Smooth muscle cell (in vitro differentiated cells): ENCODE results near the gene PAM. TPM values are rescaled to one million over a fixed set of nuclear protein-coding genes. Genes with fewer than 3 reads are reported as not detected.
"Not testable (repeated sequence)": the region's sequence is repeated elsewhere in the genome, so short reads cannot be mapped to it uniquely, and the experiment has no call there.

Experiments
- DNase-seq: peaks from one replicate; lab custom pipeline; 2025; ENCODE audit not compliant: unreplicated experiment; lab: John Stamatoyannopoulos, UW
- H2AFZ ChIP-seq: fragments of 200-600 bp; sonication (generic); 2 replicates; pipeline ENCODE4 v1.6.0; 2016; ENCODE audit warnings: antibody characterized with exemption, low read depth, mild to moderate bottlenecking
- H3F3A ChIP-seq: fragments of 200-600 bp; sonication (generic); 2 replicates; pipeline ENCODE4 v1.6.0; 2017; ENCODE audit warnings: antibody characterized with exemption, low read depth
- H3K27ac ChIP-seq: fragments of 200-600 bp; sonication (generic); 2 replicates; pipeline ENCODE4 v1.5.1; 2016; ENCODE audit warnings: low read depth, mild to moderate bottlenecking
- H3K27me3 ChIP-seq: fragments of 200-600 bp; sonication (generic); 2 replicates; pipeline ENCODE4 v1.6.1; 2016; ENCODE audit warnings: low read depth, mild to moderate bottlenecking
- H3K36me3 ChIP-seq: fragments of 200-600 bp; sonication (generic); 2 replicates; pipeline ENCODE4 v1.5.1; 2016; ENCODE audit warnings: low read depth
- H3K4me1 ChIP-seq: fragments of 200-600 bp; sonication (generic); 2 replicates; pipeline ENCODE4 v1.5.1; 2016; ENCODE audit warnings: low read depth
- H3K4me2 ChIP-seq: fragments of 200-600 bp; sonication (generic); 2 replicates; pipeline ENCODE4 v1.6.0; 2016; ENCODE audit warnings: mild to moderate bottlenecking
- H3K4me3 ChIP-seq: fragments of 200-600 bp; sonication (generic); 2 replicates; pipeline ENCODE4 v1.5.1; 2016; ENCODE audit warnings: mild to moderate bottlenecking
- H3K79me2 ChIP-seq: fragments of 200-600 bp; sonication (generic); 2 replicates; pipeline ENCODE4 v1.6.0; 2016; ENCODE audit warnings: low read depth, mild to moderate bottlenecking
- H3K9ac ChIP-seq: fragments of 200-600 bp; sonication (generic); 2 replicates; pipeline ENCODE4 v1.6.0; 2016; ENCODE audit warnings: low read depth
- H3K9me3 ChIP-seq: fragments of 200-600 bp; sonication (generic); replicated peaks from 2 replicates; pipeline ENCODE4 v1.5.1; 2016; ENCODE audit warnings: low read depth
- H4K20me1 ChIP-seq: fragments of 200-600 bp; sonication (generic); 2 replicates; pipeline ENCODE4 v1.6.0; 2016; ENCODE audit warnings: low read depth
- WGBS: methylation state at CpG from one replicate; pipeline ENCODE4 v1.1.7; 2016; ENCODE audit warnings: low lambda C conversion rate; 5-methylcytosine and 5-hydroxymethylcytosine counted together
- polyA plus RNA-seq: library from polyadenylated mRNA; unstranded; fragments of >200 nt; fragmentation: Nextera tagmentation; extraction: Ambion mirVana; gene quantifications from 2 replicates; pipeline ENCODE4 v1.2.1, GENCODE V29; 2016
- total RNA-seq: library from RNA; depleted of rRNA; stranded (reverse); fragments of >200 nt; gene quantifications from 2 replicates; pipeline ENCODE4 v1.2.3, GENCODE V29; 2014
- TF ChIP-seq, protein P1 (sequence below): fragments of 200-600 bp; sonication (generic); IDR thresholded peaks from 2 replicates; pipeline ENCODE4 v1.5.1; 2017; ENCODE audit warnings: borderline replicate concordance, mild to moderate bottlenecking, antibody characterized with exemption; ENCODE audit not compliant: insufficient read depth, poor library complexity, severe bottlenecking

The PAM gene
- total and polyA plus RNA-seq, 2 experiments from 2014 or later: 117 to 155 TPM

DNA sequence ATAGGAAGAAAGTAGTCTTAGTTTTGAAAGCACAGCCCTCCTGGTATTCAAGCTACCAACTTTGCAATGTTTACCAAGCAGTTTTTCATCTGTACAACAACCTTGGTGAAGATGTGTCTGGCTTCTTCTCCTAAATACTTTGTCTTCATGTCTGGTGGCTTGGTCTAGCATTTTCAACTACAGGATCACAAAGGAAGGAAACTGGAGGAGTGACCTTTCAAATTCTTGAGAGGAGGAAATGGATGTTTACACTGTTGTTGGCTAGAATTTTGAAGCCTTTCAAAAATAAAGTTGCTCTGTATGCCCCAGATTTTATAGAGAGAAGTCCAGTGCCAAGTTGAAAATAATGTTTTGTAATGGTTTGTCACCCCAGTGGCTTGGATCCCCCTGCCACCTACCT is 16.3 kb downstream of the PAM start:
- H3K27ac ChIP-seq: no peak overlapping the region
- no peak overlapping the region for H3K9ac ChIP-seq
- H3K27me3 ChIP-seq: no peaks in the 10 kb centered on the region
- H3K36me3 ChIP-seq: no peaks in the 10 kb centered on the region
- no peak overlapping the region for H3K4me3 ChIP-seq
- H3F3A ChIP-seq: no peaks in the 10 kb centered on the region
- TF ChIP-seq, protein P1, sequence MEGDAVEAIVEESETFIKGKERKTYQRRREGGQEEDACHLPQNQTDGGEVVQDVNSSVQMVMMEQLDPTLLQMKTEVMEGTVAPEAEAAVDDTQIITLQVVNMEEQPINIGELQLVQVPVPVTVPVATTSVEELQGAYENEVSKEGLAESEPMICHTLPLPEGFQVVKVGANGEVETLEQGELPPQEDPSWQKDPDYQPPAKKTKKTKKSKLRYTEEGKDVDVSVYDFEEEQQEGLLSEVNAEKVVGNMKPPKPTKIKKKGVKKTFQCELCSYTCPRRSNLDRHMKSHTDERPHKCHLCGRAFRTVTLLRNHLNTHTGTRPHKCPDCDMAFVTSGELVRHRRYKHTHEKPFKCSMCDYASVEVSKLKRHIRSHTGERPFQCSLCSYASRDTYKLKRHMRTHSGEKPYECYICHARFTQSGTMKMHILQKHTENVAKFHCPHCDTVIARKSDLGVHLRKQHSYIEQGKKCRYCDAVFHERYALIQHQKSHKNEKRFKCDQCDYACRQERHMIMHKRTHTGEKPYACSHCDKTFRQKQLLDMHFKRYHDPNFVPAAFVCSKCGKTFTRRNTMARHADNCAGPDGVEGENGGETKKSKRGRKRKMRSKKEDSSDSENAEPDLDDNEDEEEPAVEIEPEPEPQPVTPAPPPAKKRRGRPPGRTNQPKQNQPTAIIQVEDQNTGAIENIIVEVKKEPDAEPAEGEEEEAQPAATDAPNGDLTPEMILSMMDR: no peak
- peaks cover 18% of the 10 kb centered on the region for H3K4me1 ChIP-seq
- H2AFZ ChIP-seq: no peak overlapping the region
- H4K20me1 ChIP-seq: peaks cover 55% of the 10 kb centered on the region
- no peaks in the 10 kb centered on the region for H3K9me3 ChIP-seq
- DNase-seq: no peak
- H3K4me2 ChIP-seq: no peak overlapping the region
- peaks cover 55% of the 10 kb centered on the region for H3K79me2 ChIP-seq

DNA sequence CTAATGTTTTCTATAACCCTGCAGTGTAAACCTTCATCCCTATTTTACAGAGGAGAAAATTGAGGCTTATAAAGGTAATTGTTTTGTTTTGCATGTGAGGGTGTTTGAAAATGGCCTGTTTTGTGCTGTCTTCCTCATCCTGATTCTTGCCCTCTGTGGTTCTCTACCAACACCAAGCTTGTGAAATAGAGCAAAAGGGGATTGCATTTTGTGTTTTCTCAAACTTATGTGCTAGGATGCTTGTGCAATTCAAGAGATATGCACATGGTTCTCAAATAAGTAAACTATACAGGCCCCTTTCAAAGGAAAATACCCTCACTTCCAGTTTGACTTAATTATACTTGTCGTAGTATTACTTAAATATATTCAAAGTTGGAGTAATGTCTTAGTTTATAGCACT is 17.2 kb downstream of the PAM start:
- H3K4me2 ChIP-seq: no peak overlapping the region
- no peaks in the 10 kb centered on the region for H3K9me3 ChIP-seq
- 95% methylated on average over 1 of the region's 1 CpG for WGBS
- no peak overlapping the region for H3K27ac ChIP-seq
- DNase-seq: no peak
- peaks cover 10% of the 10 kb centered on the region for H3K4me1 ChIP-seq
- H3K79me2 ChIP-seq: peaks cover 60% of the 10 kb centered on the region
- no peak overlapping the region for H3K4me3 ChIP-seq
- H3K9ac ChIP-seq: no peak overlapping the region
- H3K27me3 ChIP-seq: no peaks in the 10 kb centered on the region
- TF ChIP-seq, protein P1: no peak
- H3F3A ChIP-seq: no peaks in the 10 kb centered on the region
- no peak overlapping the region for H2AFZ ChIP-seq
- peaks cover 62% of the 10 kb centered on the region for H4K20me1 ChIP-seq
- no peaks in the 10 kb centered on the region for H3K36me3 ChIP-seq

DNA sequence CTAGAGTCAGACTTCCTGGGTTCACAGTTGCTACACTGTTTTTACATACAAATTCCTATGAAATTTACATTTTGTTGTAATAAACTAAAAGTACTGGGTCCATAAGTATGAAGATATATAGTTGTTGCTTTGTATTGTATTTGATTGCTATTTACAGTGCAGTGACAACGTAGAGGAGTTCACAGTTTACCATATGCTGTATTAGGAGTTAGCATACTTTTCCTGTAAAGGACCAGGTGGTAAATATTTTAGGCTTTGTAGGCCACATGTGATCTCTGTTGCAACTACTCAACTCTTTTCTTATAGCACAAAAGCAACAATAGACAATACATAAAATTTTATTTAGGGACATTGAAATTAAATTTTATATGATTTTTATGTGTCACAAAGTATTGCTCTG is 18.0 kb downstream of the PAM start:
- Histone ChIP-seq H3K27me3 (no peaks in the 10 kb centered on the region), H3K36me3 (no peaks in the 10 kb centered on the region), H3K9me3 (no peaks in the 10 kb centered on the region), H3F3A (no peaks in the 10 kb centered on the region), H3K4me3 (no peak overlapping the region), H3K79me2 (peaks cover 65% of the 10 kb centered on the region), H4K20me1 (peaks cover 63% of the 10 kb centered on the region), H3K27ac (no peak overlapping the region), H3K9ac (no peak overlapping the region), H3K4me1 (peaks cover 8% of the 10 kb centered on the region), H3K4me2 (no peak overlapping the region), H2AFZ (no peak overlapping the region)
- TF ChIP-seq, protein P1: no peak
- DNase-seq: no peak
- 79% methylated on average over 1 of the region's 1 CpG for WGBS

DNA sequence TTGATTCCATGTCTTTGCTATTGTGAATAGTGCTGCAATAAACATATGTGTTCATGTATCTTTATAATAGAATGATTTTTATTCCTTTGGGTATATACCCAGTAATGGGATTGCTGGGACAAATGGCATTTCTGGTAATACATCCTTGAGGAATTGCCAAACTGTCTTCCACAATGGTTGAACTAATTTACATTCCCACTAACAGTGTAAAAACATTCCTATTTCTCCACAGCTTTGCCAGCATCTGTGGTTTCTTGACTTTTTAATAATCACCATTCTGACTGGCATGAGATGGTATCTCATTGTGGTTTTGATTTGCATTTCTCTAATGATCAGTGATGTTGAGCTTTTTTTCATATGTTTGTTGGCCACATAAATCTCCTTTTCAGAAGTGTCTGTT is 20.7 kb downstream of the PAM start:
- not testable (repeated sequence) for H2AFZ ChIP-seq, H3K4me2 ChIP-seq, H3F3A ChIP-seq, H3K4me3 ChIP-seq, H3K9ac ChIP-seq, DNase-seq, H3K27ac ChIP-seq, H3K4me1 ChIP-seq, H3K27me3 ChIP-seq, H3K36me3 ChIP-seq, H3K9me3 ChIP-seq
- H3K79me2 ChIP-seq: peaks cover 42% of the 10 kb centered on the region
- H4K20me1 ChIP-seq: peaks cover 60% of the 10 kb centered on the region
